ENCODE results near the gene HOXD9. TPM values are rescaled to one million over a fixed set of nuclear protein-coding genes. Genes with fewer than 3 reads are reported as not detected.
A peak's percentile ranks its signal among the peaks of the same experiment; 100 is the strongest.

The HOXD9 gene
- total and polyA plus RNA-seq, 3 donors from 2014 or later, result 8.2 to 21.2 (median 15.7) TPM

DNA sequence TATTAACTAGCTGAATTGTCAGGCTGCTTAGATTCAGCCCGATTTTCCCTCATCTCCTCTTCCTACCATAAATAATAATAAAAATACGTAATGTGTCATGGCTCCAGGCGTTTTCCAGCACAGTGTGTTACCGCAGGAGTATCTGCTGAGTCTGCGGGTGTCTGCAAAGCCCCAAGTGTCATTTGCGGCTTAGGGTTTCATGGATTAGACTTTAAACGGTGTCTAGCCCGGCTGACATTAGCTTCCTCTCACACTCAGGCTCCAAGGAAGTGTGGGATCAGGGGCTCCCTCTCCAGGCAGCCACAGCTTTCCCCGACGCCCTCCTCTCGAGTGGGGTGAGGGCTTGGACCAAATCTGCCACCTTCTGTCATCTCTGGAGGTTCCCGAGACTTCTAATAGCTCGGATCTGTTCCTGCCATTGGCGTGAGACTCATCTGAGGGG, 51.9 kb downstream of the HOXD9 start:
- TF ChIP-seq POLR2A (IDR thresholded peaks at IDR 0.05), result no peak
- TF ChIP-seq, protein P1, sequence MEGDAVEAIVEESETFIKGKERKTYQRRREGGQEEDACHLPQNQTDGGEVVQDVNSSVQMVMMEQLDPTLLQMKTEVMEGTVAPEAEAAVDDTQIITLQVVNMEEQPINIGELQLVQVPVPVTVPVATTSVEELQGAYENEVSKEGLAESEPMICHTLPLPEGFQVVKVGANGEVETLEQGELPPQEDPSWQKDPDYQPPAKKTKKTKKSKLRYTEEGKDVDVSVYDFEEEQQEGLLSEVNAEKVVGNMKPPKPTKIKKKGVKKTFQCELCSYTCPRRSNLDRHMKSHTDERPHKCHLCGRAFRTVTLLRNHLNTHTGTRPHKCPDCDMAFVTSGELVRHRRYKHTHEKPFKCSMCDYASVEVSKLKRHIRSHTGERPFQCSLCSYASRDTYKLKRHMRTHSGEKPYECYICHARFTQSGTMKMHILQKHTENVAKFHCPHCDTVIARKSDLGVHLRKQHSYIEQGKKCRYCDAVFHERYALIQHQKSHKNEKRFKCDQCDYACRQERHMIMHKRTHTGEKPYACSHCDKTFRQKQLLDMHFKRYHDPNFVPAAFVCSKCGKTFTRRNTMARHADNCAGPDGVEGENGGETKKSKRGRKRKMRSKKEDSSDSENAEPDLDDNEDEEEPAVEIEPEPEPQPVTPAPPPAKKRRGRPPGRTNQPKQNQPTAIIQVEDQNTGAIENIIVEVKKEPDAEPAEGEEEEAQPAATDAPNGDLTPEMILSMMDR (IDR thresholded peaks at IDR 0.05), result no peak
- DNase-seq, result no peak
- H3K27me3 ChIP-seq, result no peaks in the 10 kb centered on the region
- intact Hi-C loops (cut with DNase I; ENCODE audit: low total_unique reads), result no loop called here
- H3K4me3 ChIP-seq, result peak overlapping the region; percentile 39 to 52
- peak overlapping the region; percentile 71 to 76 for H3K27ac ChIP-seq
- no peaks in the 10 kb centered on the region for H3K36me3 ChIP-seq (ENCODE audit: low read depth, missing control alignments)
- H3K4me1 ChIP-seq, result peaks cover 45% of the 10 kb centered on the region
- no peaks in the 10 kb centered on the region for H3K9me3 ChIP-seq
- 7 to 10% methylated on average over 7 to 14 of the region's 14 CpGs for WGBS, 2 donors

MicroRNA genes within 50 kb of the gene (microRNA counts, 767-probe panel; counts per million panel counts)
- 8,127 to 8,738 counts per million in 2 donors for microRNA hsa-miR-10b-5p

Small RNA genes within 50 kb of the gene (microRNA-seq; reads per million reads assigned to microRNA genes)
- 24,934 to 27,949 reads per million in 2 donors for gene MIR10B (ENCODE audit: borderline number of aligned reads in 2 of 2, borderline replicate concordance in 1 of 2)

Small RNA genes within 50 kb of the gene (small RNA-seq; reads per million reads assigned to genes)
- 132,223 to 189,568 reads per million in 2 donors for gene MIR10B

Other genes with a start within 250 kb of the HOXD9 start
- gene LNPK, start 120.5 kb upstream of the HOXD9 start, total RNA-seq, result 10 to 100 TPM; 19.5 to 23.8 TPM
- gene LNPK, start 120.5 kb upstream of the HOXD9 start, polyA plus RNA-seq (ENCODE audit: insufficient read depth, low read depth, low replicate concordance), result 45.2 TPM
- 1 to 10 TPM; 1.5 to 3.1 TPM for gene EVX2, start 38.8 kb upstream of the HOXD9 start, total RNA-seq
- gene EVX2, start 38.8 kb upstream of the HOXD9 start, polyA plus RNA-seq (ENCODE audit: insufficient read depth, low read depth, low replicate concordance), result 2.3 TPM
- under 1 TPM in 1 of 2 donors, not detected in 1; 0.31 TPM for gene HOXD13, start 30.0 kb upstream of the HOXD9 start, total RNA-seq
- gene HOXD13, start 30.0 kb upstream of the HOXD9 start, polyA plus RNA-seq (ENCODE audit: insufficient read depth, low read depth, low replicate concordance), result 0.36 TPM
- not detected for gene HOXD12, start 22.9 kb upstream of the HOXD9 start, total RNA-seq
- not detected for gene HOXD12, start 22.9 kb upstream of the HOXD9 start, polyA plus RNA-seq (ENCODE audit: insufficient read depth, low read depth, low replicate concordance)
- 1 to 10 TPM in 1 of 2 donors, under 1 TPM in 1; 0.62 to 1.7 TPM for gene HOXD11, start 15.4 kb upstream of the HOXD9 start, total RNA-seq
- 0.29 TPM for gene HOXD11, start 15.4 kb upstream of the HOXD9 start, polyA plus RNA-seq (ENCODE audit: insufficient read depth, low read depth, low replicate concordance)
- gene HOXD10, start 5.9 kb upstream of the HOXD9 start, total RNA-seq, result 1 to 10 TPM; 2.7 to 3.3 TPM
- 0.92 TPM for gene HOXD10, start 5.9 kb upstream of the HOXD9 start, polyA plus RNA-seq (ENCODE audit: insufficient read depth, low read depth, low replicate concordance)
- gene HOXD8, start 7.0 kb downstream of the HOXD9 start, total RNA-seq, result 10 to 100 TPM; 39.8 to 41.2 TPM
- 36.6 TPM for gene HOXD8, start 7.0 kb downstream of the HOXD9 start, polyA plus RNA-seq (ENCODE audit: insufficient read depth, low read depth, low replicate concordance)
- gene HOXD4, start 28.8 kb downstream of the HOXD9 start, total RNA-seq, result 10 to 100 TPM; 11.5 to 13.3 TPM
- 2.7 TPM for gene HOXD4, start 28.8 kb downstream of the HOXD9 start, polyA plus RNA-seq (ENCODE audit: insufficient read depth, low read depth, low replicate concordance)
- gene HOXD3, start 34.6 kb downstream of the HOXD9 start, total RNA-seq, result 10 to 100 TPM; 14.0 to 22.3 TPM
- 2.7 TPM for gene HOXD3, start 34.6 kb downstream of the HOXD9 start, polyA plus RNA-seq (ENCODE audit: insufficient read depth, low read depth, low replicate concordance)
- 1 to 10 TPM; 5.5 to 7.6 TPM for gene HOXD1, start 65.9 kb downstream of the HOXD9 start, total RNA-seq
- 1.8 TPM for gene HOXD1, start 65.9 kb downstream of the HOXD9 start, polyA plus RNA-seq (ENCODE audit: insufficient read depth, low read depth, low replicate concordance)
- 10 to 100 TPM; 58.0 to 61.1 TPM for gene MTX2, start 146.7 kb downstream of the HOXD9 start, total RNA-seq
- gene MTX2, start 146.7 kb downstream of the HOXD9 start, polyA plus RNA-seq (ENCODE audit: insufficient read depth, low read depth, low replicate concordance), result 155 TPM

Data from testis (tissue), 3 donors.